BE2C (cell line): ENCODE results near the gene SGCG.

Experiments used
- DNase-seq: peaks from one replicate; pipeline ENCODE4 v3.0.0-alpha.2; 2020
- H3K27me3 ChIP-seq: fragments of 250-450 bp; sonication (Bioruptor Pico); 2 replicates; pipeline ENCODE4 v1.5.1; 2020; ENCODE audit warnings: mild to moderate bottlenecking
- H3K36me3 ChIP-seq: fragments of 250-450 bp; sonication (Bioruptor Pico); 2 replicates; pipeline ENCODE4 v1.5.1; 2020; ENCODE audit warnings: mild to moderate bottlenecking
- H3K4me1 ChIP-seq: fragments of 250-450 bp; sonication (Bioruptor Pico); 2 replicates; pipeline ENCODE4 v1.5.1; 2020
- H3K4me3 ChIP-seq: 2 replicates; pipeline ENCODE4 v1.5.1; 2011; ENCODE audit warnings: low read depth, low read length
- H3K9me3 ChIP-seq: fragments of 250-450 bp; sonication (Bioruptor Pico); 2 replicates; pipeline ENCODE4 v1.5.1; 2020
- TF ChIP-seq, protein P1 (sequence below): IDR thresholded peaks from 2 replicates; pipeline ENCODE4 v1.5.1; 2012; ENCODE audit warnings: mild to moderate bottlenecking, low read depth, low read length

SGCG gene

DNA sequence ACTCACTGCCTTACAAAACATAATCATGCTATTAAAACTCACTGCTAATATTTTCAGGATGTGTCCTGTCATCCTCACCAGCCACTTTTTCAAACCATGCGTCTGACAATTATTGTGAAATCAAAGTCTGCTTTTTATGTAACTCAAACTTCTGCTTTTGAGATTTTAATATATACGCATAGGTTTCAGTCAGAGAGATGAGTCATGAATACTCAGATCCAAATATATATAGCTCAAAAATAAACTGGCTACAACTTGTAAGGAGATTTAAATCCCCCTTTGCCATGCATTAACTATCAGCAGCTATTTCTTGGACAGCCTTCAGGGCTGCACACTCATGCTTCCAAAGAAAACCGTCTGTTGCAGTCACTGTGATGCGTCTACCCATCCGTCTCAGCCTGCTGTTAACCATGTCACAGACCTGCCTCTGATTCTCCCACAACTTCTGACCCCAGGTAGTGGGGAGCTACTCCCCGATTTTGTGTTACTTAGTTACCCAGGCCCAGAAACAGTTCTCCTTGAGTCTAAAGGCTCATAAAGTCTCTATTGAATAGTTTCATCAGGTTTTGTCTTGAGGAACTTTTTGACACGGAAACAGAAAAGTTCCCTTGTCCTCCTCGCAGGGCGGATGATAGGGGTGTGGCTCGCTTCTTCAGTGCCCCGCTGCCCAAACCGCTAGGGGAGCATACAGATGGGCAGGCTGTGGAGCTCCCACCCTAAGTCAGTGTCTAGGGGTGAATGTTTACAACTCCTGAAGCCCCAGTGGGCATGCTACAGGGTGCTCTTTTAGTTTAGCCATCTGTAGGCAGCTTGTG lies 33.8 kb upstream of the SGCG start:
- TF ChIP-seq, protein P1, sequence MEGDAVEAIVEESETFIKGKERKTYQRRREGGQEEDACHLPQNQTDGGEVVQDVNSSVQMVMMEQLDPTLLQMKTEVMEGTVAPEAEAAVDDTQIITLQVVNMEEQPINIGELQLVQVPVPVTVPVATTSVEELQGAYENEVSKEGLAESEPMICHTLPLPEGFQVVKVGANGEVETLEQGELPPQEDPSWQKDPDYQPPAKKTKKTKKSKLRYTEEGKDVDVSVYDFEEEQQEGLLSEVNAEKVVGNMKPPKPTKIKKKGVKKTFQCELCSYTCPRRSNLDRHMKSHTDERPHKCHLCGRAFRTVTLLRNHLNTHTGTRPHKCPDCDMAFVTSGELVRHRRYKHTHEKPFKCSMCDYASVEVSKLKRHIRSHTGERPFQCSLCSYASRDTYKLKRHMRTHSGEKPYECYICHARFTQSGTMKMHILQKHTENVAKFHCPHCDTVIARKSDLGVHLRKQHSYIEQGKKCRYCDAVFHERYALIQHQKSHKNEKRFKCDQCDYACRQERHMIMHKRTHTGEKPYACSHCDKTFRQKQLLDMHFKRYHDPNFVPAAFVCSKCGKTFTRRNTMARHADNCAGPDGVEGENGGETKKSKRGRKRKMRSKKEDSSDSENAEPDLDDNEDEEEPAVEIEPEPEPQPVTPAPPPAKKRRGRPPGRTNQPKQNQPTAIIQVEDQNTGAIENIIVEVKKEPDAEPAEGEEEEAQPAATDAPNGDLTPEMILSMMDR = no peak
- H3K4me1 ChIP-seq = no peaks in the 10 kb centered on the region
- DNase-seq = no peak

DNA sequence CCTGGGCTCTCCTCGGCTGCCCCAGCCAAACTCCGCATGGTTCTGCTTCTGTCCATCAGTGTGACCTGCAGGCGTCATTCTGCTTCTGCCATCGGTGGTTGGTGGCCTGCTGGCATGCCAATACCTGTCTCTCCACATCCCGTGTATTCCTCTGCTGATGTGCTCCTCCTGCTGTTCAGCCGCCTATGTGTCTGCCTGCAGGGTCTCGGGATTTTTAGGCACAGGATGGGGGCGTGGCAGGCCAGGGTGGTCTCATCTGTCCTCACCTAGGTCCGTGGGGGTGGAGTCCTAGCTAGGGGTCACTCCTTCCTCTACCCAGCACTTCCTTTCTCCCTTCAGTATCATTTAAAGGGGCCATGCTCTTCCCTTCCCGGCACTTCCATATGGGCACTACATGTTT lies 33.0 kb upstream of the SGCG start:
- no peaks in the 10 kb centered on the region for H3K9me3 ChIP-seq
- no peaks in the 10 kb centered on the region for H3K4me1 ChIP-seq
- no peak overlapping the region for H3K4me3 ChIP-seq
- TF ChIP-seq, protein P1 = no peak
- H3K27me3 ChIP-seq = peaks cover 5% of the 10 kb centered on the region
- no peaks in the 10 kb centered on the region for H3K36me3 ChIP-seq
- DNase-seq = no peak

More for the DNA sequence above, 33.8 kb upstream of the SGCG start:
- peaks cover 5% of the 10 kb centered on the region for H3K27me3 ChIP-seq
- H3K36me3 ChIP-seq = no peaks in the 10 kb centered on the region
- no peaks in the 10 kb centered on the region for H3K9me3 ChIP-seq
- H3K4me3 ChIP-seq = no peak overlapping the region

DNA sequence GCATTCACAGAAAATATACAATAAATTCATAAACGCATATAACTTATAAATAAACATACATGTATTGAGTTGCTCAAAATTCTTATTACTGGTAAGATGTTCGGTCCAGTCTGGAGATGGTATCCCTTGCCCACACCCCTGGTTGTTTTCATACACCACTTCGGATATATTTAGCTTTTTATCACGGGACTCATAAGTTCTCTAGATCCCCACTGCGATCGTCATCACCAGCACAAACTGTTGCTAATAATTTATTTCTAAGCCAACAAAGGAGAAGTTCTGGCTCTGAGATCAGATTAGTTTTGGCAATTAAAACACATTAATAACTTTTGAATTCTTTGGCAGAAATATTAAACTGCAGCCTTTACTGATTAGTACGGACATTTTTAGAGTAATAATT lies 23.0 kb upstream of the SGCG start:
- H3K4me1 ChIP-seq = no peaks in the 10 kb centered on the region
- peaks cover 35% of the 10 kb centered on the region for H3K27me3 ChIP-seq
- TF ChIP-seq, protein P1 = no peak
- H3K4me3 ChIP-seq = no peak overlapping the region
- no peaks in the 10 kb centered on the region for H3K9me3 ChIP-seq
- no peaks in the 10 kb centered on the region for H3K36me3 ChIP-seq
- DNase-seq = no peak

DNA sequence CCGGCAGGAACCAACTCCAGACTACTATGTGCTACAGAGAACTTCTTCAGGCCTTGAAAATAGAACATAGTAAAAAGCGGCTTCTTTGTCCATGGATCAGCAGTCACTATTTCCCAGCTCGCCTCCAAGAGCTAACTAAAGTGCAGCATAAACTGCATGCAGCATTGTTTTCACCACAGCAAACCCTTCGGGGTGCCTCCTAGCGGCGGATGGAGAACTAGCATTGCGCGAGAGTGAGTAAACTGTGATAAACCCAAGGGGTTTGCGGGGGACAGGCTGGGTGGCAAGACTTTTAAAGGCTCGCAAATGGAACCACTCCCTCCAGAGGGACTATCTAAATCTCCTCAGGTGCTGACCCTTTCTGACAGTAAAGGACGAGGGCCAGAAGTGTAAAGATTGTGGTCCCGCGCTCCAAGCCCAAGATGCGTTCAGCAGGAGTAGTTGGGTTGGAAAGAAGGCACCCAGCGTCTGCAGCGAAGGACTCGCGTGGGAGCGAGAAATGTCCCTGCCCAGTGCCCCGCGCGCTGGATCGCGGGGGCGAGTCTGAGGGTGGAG lies 21.5 kb upstream of the SGCG start:
- Histone ChIP-seq H3K9me3 (no peaks in the 10 kb centered on the region), H3K36me3 (no peaks in the 10 kb centered on the region), H3K4me3 (no peak overlapping the region), H3K4me1 (no peaks in the 10 kb centered on the region), H3K27me3 (peaks cover 35% of the 10 kb centered on the region)
- TF ChIP-seq, protein P1 = peak; percentile 63
- peak; percentile 32 for DNase-seq

DNA sequence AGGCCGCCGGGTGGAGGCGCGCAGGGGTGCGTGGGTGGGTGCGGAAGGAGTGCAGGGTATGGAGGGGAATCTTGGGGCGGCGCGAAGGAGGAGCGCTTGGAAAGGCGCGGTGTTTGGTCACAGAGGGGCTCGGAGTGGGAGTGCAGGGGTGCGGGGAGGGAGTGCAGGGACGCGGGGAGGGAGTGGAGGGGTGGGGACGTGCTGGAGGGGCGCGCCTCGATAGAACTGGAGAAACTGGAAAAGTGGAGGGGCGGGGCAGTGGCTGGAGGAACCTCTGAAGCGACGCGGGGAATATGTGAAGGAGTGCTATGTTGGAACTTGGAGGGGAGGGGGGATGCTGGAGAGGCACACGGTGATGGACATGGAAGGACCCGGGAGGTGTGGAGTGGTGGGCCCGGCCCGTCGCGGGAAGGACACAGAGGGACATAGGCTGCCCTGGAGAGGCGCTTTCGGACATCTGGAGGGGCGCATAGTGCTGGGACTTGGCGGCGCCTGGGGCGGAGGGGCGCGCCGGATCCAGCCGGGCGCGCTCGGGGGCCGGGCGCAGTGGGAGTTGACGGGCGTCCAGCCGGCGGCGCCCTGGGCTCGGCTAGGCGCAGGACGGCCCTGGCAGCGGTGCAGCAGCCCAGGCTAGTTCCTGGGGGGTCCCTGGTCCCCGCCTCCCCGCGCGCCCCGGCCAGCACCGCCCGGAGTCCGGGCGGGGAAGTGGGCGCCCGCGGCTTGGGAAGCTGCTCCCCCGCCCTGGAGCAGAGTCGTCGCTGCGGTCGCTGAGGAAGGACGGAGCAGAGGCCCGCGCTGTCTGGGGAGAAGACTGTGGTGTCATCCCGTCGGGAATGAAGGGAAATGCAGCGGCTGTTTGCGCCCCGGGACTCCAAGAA lies 20.8 kb upstream of the SGCG start:
- no peaks in the 10 kb centered on the region for H3K9me3 ChIP-seq
- peaks cover 35% of the 10 kb centered on the region for H3K27me3 ChIP-seq
- H3K4me3 ChIP-seq = no peak overlapping the region
- TF ChIP-seq, protein P1 = no peak
- no peaks in the 10 kb centered on the region for H3K4me1 ChIP-seq
- DNase-seq = no peak
- no peaks in the 10 kb centered on the region for H3K36me3 ChIP-seq
